NCI-H1417 (cell line): Measurements from ENCODE around the gene CTSC.
"Not testable (repeated sequence)": the region's sequence is repeated elsewhere in the genome, so short reads cannot be mapped to it uniquely, and the experiment has no call there.

Experiments
- DNase-seq, 3 experiments: peaks; one replicate each; lab custom pipeline; 2025; lab: John Stamatoyannopoulos, UW

Gene CTSC

DNA sequence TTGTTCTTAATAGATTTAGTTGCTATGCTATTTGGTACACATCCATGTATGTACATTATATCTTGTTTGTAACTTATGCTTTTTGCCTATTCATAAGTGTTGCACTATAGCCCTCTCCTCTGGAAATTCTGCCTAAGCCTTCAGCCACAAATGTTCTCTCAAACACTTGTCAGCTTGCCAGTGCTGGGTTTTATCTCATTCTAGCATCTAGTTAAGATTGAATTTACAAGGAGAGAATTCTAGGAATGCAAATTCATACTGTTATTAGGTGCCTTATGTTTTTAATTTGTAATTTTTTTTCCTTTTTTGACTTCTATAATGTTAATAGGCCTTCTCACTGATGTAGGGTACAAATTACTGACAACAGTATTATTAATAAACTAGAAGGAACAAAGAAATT lies 14.6 kb upstream of the CTSC start:
- DNase-seq, result no peak

GRCh38 chr11:88348870-88349269 lies 11.3 kb upstream of the CTSC start:
- DNase-seq, result no peak

DNA sequence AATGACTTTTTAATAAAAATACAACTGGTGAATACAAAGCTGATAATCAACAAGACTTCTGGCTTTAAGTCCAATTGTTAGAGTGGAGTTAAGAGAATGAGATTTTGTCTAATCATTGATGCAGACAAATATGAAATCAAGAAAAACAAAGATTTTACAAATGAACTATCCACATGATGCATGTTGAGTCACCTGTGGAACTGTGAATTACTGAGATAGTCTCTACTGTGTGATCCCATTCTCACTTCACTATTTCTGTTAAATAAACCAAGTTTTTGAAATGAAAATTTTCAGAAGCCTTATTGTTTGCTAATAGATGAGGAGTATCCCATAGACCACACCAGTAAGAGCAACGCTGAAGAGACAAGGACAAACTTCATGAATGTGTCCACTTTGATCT lies 8.4 kb upstream of the CTSC start:
- no peak for DNase-seq

DNA sequence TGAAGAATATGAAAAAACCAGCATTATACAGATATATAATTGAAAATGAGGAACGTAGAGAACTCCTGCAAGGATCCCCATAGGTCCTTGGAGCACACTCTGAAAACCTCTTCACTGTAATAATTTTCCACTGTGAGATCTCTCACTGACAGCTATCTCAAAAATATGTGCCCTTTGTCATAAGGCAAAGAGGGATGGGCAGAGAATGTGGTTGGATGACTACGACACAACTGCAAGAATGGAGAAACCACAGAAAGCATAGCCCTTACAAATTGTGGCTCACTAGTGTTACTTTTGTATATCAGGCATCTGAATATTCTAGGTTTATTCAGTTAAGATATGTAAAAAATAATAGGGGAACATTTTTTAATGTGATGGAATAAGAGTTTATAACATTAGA lies 7.9 kb upstream of the CTSC start:
- no peak for DNase-seq

- DNase-seq, result no peak
Observed at GRCh38 chr11:88344869-88345268, 7.3 kb upstream of the CTSC start.

DNA sequence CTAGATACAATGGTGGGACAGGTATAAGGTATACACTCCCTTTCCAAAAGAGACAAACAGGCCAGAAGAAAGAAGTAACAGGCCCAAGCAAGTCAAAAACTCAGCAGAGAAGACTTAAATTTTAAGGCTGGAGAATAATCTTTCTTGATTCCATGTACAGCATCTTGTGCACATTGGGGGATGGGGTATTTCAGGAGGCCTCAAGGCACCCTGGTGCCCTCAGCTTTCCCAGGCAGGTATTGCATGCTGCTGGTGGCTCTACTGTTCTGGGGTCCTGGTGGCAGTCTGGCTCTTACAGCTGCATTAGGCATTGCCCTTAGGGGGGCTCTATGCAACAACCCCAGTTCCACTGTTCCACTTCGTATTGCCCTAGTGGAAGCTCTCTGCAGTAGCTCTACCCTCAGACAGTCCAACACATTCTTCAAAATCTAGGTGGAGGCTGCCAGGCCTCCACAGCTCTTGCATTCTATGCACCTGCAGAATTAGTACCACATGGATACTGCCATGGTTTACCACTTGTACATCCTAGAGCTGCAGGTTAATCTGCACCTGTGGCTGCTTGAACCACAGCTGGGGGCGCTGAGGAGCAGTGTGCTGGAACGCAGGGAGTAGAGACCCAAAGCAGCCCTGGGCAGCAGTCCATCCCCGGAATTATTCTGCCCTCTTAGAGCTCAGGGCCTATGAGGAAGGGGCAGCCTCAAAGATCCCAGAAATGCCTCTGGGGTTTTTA lies 4.2 kb upstream of the CTSC start:
- DNase-seq, result no peak

GRCh38 chr11:88340366-88340935 lies 2.9 kb upstream of the CTSC start:
- no peak for DNase-seq

GRCh38 chr11:88337987-88338668 lies 592 bp upstream of the CTSC start:
- peak in 2 of 3 experiments; percentile 60 to 82 for DNase-seq

DNA sequence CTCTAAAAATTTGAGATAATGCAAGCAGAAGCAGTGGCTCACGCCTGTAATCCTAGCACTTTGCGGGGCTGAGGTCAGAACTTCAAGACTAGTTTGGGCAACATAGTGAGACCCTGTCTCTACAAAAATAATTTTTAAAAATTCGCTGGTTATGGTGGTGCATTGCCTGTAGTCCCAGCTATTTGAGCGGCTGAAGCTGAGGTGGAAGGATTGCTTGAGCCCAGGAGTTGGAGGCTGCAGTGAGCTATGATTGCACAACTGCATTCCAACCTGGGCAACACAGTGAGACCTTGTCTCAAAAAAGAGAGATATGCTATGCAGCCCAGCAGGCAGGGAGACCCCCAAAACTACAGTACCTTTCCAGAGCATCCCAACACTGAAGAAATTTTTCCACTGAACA lies 2.3 kb downstream of the CTSC start:
- DNase-seq, result no peak

DNA sequence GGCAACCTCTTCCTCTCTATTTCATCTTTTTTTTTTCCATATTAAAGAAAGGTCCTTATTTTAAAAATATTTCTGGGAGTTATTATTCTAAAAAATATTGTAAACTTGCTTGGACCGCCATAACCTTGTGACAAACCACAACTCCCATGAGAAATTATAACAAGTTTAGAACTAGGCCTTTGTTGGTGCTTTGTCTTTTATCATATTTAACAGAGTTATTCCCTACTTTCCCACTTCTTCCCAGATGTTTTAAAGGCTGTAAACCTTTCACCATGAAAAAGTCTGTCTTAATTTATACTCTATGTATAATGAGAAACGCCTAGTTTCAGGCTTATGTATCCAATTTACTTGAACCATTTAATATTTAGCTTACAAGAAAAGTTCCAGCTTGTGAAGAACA lies 3.7 kb downstream of the CTSC start:
- no peak for DNase-seq

DNA sequence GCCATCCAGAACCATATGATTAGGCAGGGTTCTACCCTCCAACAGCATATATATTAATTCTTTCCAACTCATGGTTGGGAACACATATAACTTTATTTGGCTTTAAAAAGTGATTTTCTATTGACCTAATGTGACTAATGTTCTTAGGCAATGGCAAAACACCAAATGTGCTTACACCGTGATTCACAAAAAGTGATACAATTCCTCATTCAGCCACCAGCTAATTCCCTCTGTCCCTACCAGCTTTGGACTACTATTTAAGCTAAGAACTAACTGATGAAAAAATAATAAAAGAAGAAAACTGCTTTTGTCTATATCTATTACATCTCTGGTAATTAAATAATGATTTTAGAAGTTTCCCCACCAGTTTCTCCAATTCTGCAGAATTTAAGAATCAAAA lies 4.7 kb downstream of the CTSC start:
- no peak for DNase-seq

- no peak for DNase-seq
Observed at GRCh38 chr11:88330826-88331428, 6.6 kb downstream of the CTSC start.

- no peak for DNase-seq
Observed at GRCh38 chr11:88329563-88330250, 7.8 kb downstream of the CTSC start.

DNA sequence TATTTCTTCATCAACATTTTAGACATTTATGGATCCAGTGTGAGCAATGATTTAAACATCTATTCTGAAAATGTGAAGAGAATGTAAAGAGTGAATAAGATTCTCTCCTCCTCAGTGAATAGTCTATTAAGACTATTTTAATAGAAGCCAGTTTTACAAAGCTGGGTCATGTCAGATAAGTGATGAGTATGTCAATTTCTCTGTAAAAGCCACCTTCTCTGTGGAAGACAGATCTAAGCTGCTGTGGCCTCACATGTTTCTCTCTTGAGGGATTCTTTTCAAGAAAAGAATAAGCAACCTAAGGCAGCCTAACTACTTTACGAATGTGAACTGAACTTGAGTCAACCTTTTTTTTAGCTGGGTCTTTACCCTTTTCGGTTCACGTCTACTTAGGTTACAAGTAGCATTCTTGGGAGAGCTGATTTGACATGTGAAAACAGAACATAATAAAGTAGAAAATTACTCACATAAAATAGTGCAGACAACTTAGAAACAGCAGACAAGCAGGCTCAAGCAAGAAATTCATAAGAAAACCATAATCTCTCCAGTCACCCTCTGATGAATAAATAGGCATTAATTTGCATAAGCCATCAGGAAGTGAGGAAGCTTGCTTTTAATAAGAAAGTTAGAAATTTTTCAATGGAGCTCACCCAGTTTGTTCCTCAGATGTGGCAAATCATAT lies 9.9 kb downstream of the CTSC start:
- no peak for DNase-seq

- DNase-seq, result no peak
Observed at GRCh38 chr11:88327061-88327460, 10.5 kb downstream of the CTSC start.

DNA sequence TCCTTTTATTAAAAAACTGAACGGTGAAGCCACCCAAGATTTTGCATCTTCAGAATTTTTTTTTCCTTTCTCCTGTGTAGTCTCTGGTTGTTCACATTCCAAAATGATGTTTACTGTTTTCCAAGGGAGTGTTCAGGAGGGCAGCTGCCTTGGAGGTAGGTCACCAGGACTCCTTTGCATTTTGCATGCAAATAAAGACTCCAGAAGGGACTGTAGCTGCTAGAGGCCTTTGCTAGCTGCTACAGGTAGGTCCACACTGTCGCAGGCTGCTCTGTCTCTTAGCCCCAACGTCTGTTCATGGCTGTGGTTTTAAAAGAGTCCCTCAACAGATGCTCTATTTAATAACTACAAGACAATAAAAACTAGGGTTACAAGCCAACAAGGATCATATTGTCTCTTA lies 11.4 kb downstream of the CTSC start:
- DNase-seq, result peak in 1 of 3 experiments; percentile 9

DNA sequence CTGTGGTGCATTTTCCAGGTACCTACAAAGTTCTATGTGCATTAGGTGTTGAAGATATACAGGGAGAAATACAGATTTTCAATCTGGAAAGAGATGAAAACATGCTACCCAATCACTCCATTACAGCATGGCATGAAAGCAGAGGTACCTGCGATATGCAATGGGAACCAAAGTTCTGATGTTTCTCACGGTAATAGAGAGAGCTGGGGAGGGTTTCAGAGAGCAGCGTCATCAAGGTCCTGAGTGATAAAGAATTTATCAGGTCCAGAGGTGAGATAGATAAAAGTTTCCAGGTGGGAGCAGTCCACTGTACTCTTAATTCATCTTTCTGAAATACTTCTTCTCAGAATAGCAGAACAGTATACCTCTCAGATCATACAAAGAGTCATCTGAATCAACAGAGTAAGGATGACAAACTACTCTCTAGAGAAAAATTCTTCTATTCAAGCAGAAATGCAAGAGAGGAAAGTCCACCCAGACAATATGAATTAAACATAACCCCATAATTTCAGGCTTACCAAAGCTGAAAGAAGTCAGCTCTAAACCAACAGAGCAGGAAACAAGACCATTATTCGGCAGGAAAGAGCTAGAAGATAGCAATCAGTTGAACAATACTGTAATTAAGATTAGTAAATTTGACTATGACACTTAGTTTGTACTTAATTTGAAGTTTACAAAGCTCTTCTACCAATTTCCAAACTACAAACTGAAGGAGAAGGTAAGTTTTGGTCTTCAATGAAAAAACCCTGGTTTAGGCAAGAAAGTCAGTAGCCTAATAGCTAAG lies 12.8 kb downstream of the CTSC start:
- DNase-seq, result no peak

- DNase-seq, result not testable (repeated sequence)
Observed at GRCh38 chr11:88322881-88323280, 14.7 kb downstream of the CTSC start.

DNA sequence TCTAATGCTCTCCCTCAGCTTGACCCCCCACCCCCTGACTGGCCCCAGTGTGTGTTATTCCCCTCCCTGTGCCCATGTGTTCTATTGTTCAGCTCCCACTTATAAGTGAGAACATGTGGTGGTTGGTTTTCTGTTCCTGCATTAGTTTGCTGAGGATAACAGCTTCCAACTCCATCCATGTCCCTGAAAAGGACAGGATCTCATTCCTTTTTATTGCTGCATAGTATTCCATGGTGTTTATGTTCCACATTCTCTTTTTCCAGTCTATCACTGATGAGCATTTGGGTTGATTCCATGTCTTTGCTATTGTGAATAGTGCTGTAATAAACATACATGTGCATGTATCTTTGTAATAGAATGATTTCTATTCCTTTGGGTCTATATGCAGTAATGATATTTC lies 16.1 kb downstream of the CTSC start:
- DNase-seq, result not testable (repeated sequence)

DNA sequence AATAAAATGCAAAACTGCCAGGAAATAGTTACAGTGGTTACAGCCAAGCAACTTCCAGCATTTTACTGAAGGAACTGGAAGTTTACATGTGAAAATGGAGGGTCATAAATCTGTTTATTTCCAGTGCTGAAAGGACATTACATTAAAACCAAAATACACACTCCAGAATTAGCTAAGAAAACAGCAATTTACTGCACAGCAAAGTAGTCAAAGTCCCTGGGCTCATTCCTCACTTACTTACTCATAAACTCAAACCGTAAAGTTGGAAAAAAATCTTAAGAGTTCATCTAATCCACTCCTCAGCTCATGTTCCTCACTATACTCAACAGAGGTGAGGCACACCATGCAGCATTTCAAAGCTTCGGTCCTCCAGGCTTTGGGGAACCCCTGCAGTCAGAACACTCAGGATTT lies 17.4 kb downstream of the CTSC start:
- DNase-seq, result no peak

- DNase-seq, result no peak
Observed at GRCh38 chr11:88318017-88318416, 19.5 kb downstream of the CTSC start.
